ENCODE results near the gene TLCD1.

DNA sequence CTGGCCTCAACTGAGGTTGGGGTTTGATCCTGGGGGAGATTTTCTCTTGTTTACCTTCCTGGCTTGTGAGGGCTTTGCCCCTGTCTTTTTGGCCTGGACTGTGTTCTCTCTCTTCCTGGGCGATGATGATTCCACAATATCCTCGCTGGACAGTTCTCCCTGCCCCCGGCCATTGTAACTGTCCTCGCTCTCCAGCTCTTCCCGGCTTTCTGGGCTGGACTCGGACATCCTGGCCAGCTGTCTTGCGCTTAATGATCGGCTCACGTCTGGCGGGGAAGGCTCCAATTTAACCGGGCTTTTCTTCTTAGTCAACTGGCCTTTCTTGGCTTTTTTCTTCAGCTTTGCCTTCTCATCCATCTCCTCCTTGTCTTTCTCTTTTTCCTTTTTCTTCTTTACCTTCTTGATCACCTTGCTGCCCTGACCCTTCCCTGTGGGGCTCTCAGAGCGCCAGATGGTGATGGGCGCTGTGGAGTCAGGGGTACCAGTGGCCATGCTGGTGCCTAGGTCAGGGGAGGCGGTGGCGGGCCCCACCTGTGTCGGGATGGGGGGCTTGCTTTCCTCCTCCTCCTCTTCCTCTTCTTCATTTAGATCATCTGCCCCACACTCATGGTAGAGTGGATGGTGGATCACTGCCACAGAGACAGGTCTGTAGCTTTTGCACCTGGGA lies 22.3 kb downstream of the TLCD1 start:
- TF ChIP-seq POLR2AphosphoS5 (IDR thresholded peaks at IDR 0.05; ENCODE audit: insufficient read depth, low read depth, low read length) (no peak), CTCF (IDR thresholded peaks at IDR 0.05; ENCODE audit: extremely low read depth in 1 of 2, insufficient read depth in 1 of 2, low read depth in 1 of 2, low read length in 2 of 2) (no peak), EZH2 (IDR thresholded peaks at IDR 0.05; ENCODE audit: borderline replicate concordance, low read depth, low read length, severe bottlenecking) (no peak), POLR2A (IDR thresholded peaks at IDR 0.05; ENCODE audit: low read depth, low read length) (no peak)
